NT2/D1 (cell line): ENCODE results near the gene TEX19.

Experiments used
- DNase-seq: peaks from one replicate; pipeline ENCODE4 v3.0.0-alpha.2; 2011; ENCODE audit warnings: low read depth, low spot score
- H3K27me3 ChIP-seq: 2 replicates; pipeline ENCODE4 v1.6.0; 2011; ENCODE audit warnings: mild to moderate bottlenecking; ENCODE audit not compliant: insufficient read length, insufficient read depth
- H3K36me3 ChIP-seq: 2 replicates; pipeline ENCODE4 v1.6.1; 2011; ENCODE audit warnings: mild to moderate bottlenecking, low read length, mixed read lengths; ENCODE audit not compliant: insufficient read depth, insufficient read length
- H3K4me1 ChIP-seq: 2 replicates; pipeline ENCODE4 v1.5.1; 2011; ENCODE audit not compliant: insufficient read depth, insufficient read length
- H3K4me3 ChIP-seq: 2 replicates; pipeline ENCODE4 v1.5.1; 2011; ENCODE audit warnings: low read depth; ENCODE audit not compliant: insufficient read length
- H3K9ac ChIP-seq: 2 replicates; pipeline ENCODE4 v1.6.0; 2011; ENCODE audit warnings: low read depth; ENCODE audit not compliant: insufficient read length
- H3K9me3 ChIP-seq: 2 replicates; pipeline ENCODE4 v1.5.1; 2011; ENCODE audit warnings: mild to moderate bottlenecking, low read length; ENCODE audit not compliant: insufficient read depth
- SUZ12 ChIP-seq: IDR thresholded peaks from 2 replicates; pipeline ENCODE4 v1.6.1; 2011; ENCODE audit not compliant: insufficient read length, insufficient read depth; ENCODE audit errors: extremely low read depth
- YY1 ChIP-seq: IDR thresholded peaks from 2 replicates; pipeline ENCODE4 v1.6.1; 2011; ENCODE audit not compliant: insufficient read length, insufficient read depth
- ZNF274 ChIP-seq: IDR thresholded peaks from 2 replicates; pipeline ENCODE4 v1.6.1; 2011; ENCODE audit warnings: mild to moderate bottlenecking, low read depth, low read length

TEX19 gene

DNA sequence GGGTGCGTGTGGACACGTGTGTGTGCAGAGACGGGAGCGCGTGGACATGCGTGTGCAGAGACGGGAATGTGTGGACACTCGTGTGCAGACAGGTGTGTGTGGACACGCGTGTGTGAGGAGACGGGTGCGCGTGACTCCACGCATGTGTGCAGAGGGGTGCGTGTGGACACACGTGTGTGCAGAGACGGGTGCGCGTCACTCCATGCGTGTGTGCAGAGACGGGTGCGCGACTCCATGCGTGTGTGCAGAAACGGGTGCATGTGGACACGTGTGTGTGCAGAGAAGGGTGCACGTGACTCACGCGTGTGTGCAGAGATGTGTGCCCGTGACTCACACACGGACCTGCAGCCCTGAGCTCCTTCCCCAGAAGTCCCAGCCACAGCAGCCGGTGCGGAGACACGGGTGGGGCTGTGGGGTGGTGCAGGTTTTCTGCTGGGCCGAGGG, 39.4 kb upstream of the TEX19 start:
- no peak for TF ChIP-seq YY1
- no peak for TF ChIP-seq SUZ12
- TF ChIP-seq ZNF274 = no peak
- no peak for DNase-seq
- H3K27me3 ChIP-seq = peaks cover 11% of the 10 kb centered on the region
- H3K4me3 ChIP-seq = no peak overlapping the region
- H3K9ac ChIP-seq = no peak overlapping the region
- H3K9me3 ChIP-seq = peaks cover 8% of the 10 kb centered on the region
- no peaks in the 10 kb centered on the region for H3K36me3 ChIP-seq
- H3K4me1 ChIP-seq = peaks cover 41% of the 10 kb centered on the region

DNA sequence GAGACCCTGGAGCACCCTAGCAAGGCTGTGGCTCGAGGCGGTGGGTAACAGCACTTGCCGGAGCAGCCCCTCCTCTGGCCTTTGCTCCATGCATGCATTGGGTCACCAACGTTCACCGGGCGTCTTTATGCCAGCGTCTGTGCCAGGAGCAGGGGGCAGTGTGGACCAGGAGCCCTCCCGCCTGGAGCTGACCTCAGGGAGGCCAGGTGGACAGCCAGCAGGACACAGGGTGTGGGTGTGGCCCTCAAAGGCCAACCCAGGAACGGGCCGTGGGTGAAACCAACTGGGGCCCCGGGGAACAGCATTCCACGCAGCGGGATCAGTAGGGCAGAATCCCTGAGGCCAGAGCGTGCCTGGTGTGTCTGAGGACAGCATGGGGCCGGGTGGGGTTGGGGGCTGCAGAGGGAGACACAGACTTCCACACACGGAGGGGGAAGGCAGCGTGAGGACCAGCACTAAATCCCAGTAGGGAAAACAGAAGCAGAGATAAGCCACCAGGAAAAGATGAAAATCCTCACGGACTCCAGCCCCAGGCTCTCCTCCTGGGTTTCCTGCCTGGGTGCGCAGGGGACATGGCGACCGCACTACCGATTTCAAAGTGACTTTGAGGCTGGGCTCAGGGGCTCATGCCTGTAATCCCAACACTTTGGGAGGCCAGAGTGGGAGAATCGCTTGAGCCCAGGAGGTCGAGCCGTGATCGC, 38.8 kb upstream of the TEX19 start:
- peaks cover 40% of the 10 kb centered on the region for H3K4me1 ChIP-seq
- DNase-seq = no peak
- TF ChIP-seq SUZ12 = no peak
- no peak for TF ChIP-seq ZNF274
- TF ChIP-seq YY1 = no peak
- peaks cover 11% of the 10 kb centered on the region for H3K27me3 ChIP-seq
- H3K9ac ChIP-seq = no peak overlapping the region
- peaks cover 8% of the 10 kb centered on the region for H3K9me3 ChIP-seq
- H3K4me3 ChIP-seq = no peak overlapping the region
- no peaks in the 10 kb centered on the region for H3K36me3 ChIP-seq

DNA sequence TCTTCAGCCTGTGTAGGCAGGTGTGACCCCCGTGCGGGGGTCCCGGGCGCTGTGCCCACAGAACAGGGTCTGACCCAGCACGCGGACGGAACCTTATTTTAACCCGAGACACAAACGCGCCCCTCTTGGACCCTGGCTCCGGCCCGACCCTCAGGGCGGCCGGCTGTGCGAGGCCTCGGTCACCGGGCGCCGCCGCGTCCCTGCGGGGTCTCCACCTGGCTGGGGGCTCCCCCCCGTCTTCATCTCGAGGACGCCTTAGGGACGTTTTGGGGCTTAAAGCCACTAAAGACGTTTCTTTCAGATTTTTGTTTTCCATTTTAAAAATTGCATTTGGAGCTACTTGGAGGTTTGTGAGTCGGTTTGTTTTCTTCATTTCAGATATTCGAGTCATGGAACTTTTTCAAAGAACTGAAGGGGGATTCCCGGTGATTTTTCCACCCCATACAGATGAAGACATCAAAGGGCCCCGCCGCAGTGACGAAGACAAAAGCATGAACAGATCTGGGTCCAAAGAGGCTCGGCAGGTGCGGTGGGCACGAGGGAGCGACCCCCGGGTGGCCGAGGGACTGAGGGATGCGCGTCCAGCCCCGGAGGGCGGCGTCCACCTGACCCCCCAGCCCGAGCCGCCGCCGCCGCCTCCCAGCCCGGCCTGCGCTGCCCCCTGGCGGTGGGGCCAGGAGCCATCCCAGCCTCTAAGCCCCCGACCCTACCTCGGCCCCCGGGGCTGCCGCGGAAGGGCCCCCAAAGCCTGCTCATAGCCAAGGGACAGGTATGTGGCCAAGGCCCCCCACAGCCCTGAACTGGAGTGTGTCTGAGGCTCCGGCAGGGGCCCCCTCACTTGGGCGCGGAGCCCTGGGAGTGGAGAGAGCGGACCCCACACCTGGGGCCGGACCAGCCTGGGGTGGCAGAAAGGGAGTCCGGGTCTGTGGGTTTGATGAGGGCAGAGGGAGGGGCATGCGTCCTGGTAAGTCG, 37.8 kb upstream of the TEX19 start:
- peaks cover 11% of the 10 kb centered on the region for H3K27me3 ChIP-seq
- TF ChIP-seq ZNF274 = no peak
- no peak for TF ChIP-seq SUZ12
- no peak for TF ChIP-seq YY1
- H3K4me3 ChIP-seq = no peak overlapping the region
- peaks cover 8% of the 10 kb centered on the region for H3K9me3 ChIP-seq
- no peak for DNase-seq
- no peaks in the 10 kb centered on the region for H3K36me3 ChIP-seq
- H3K4me1 ChIP-seq = peaks cover 41% of the 10 kb centered on the region
- peak overlapping the region; percentile 27 for H3K9ac ChIP-seq

DNA sequence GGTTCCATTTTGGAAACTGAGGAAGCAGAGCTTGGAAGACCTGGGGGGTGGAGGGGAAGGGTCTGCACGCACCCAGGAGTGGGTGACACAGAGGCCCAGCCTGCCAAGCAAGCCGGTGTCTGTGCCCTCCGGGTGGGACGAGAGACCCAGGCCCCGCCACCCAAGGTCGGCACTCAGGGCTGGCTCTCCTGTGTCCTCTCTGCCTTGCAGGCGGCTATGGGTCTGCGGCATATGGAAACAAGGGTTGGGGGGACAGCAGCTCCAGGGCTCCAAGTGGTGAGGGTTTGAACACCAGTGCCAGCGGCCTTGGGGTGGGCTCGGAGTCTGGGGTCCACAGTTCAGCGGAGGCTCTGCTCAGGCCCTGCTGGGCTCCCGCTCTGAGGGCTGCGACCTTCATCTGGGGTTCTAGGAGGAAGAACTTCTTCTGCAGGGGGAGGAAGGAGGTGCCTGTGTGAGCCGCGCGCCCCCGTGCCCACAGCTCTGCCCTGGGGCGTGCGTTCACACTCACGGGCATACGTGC, 37.0 kb upstream of the TEX19 start:
- H3K9me3 ChIP-seq = peaks cover 8% of the 10 kb centered on the region

DNA sequence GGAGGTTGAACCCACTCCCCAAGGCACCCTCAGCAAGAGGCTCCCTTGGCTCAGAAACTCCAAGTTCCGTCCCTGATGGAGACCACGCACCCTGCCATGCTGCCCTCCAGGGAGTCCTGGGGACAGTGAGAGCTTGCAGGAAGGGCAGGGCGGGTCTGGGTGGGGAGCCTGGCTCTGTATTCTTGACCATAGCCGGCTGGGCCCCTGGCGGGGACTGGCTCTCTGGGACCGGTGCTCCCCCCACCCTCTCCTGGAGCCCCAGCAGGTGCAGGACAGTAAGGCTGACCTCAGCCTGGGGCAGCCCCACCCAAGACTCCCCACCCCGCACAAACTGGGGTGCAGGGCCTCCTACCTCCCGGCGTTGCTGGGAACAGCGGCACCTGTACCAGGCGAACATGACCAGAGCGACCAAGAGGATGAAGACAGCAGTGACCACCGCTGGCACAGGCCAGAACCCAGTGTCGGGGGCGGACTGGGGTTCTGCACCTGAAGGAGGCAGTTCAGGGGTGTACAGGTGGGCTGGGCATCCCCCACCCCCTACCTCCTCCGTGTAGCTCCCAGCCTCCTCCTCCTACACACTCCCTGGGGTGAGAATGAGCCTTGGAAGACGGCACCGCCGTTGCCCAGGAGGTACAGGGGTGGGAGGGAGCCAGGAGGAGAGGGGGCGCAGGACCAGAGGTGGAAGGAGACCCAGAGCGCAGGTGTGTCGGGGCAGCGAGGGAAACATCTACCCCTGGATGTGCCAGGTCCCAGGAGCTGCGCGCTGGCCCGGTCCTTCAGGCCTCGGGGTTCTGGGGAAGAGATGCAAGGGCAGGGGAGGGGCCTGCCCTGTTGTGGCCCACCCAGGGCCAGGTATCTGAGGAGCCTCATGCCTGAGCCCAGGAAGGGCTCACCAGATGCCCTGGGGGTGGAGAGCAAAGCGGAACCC, 36.3 kb upstream of the TEX19 start:
- no peak for TF ChIP-seq YY1
- TF ChIP-seq SUZ12 = no peak
- no peak for TF ChIP-seq ZNF274
- H3K9me3 ChIP-seq = peaks cover 8% of the 10 kb centered on the region

More for the DNA sequence above, 37.0 kb upstream of the TEX19 start:
- H3K4me3 ChIP-seq = no peak overlapping the region
- H3K9ac ChIP-seq = peak overlapping the region; percentile 27
- no peaks in the 10 kb centered on the region for H3K36me3 ChIP-seq
- no peak for DNase-seq
- H3K27me3 ChIP-seq = peaks cover 11% of the 10 kb centered on the region
- peaks cover 39% of the 10 kb centered on the region for H3K4me1 ChIP-seq
- TF ChIP-seq ZNF274 (no peak), SUZ12 (no peak), YY1 (no peak)

DNA sequence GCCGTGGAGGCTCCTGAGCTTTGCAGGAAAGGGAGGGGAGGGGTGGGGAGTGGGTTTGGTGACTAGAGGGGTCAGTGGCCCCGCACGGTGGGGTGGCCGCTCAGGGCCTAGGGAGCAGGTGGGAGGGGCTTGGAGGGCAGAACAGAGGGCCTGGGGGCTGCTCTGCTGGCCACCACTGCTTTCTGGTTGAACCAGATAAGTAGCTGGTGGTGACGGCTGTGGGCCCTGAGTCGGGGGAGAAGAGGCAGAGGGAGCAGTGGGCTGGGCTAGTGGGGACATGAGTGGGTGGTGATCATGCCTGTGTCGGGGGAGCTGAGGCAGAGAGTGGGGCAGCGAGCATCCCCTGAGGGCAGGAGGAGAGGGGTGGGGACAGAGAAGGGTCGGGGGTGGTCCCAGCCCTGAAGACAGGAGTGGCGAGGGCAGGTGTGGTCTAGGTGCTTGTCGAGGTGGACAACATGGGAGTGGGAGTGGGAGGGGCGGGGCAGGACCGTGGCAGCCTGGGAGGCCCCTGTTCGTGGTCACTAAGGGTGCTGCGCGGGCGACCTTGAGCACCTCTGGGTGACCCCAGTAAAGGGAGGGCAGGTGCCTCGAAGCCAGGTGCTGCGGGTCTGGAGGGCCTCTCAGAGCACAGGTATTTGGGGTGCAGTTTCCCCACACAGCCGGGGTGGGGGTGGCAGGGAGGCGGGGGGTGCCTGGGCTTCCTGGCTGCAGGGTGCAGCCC, 35.4 kb upstream of the TEX19 start:
- TF ChIP-seq YY1 (no peak), SUZ12 (no peak), ZNF274 (no peak)
- no peak overlapping the region for H3K4me3 ChIP-seq
- DNase-seq = no peak
- H3K9me3 ChIP-seq = peaks cover 7% of the 10 kb centered on the region
- no peak overlapping the region for H3K9ac ChIP-seq
- peaks cover 11% of the 10 kb centered on the region for H3K27me3 ChIP-seq
- peaks cover 42% of the 10 kb centered on the region for H3K4me1 ChIP-seq
- H3K36me3 ChIP-seq = no peaks in the 10 kb centered on the region

More for the DNA sequence above, 36.3 kb upstream of the TEX19 start:
- H3K9ac ChIP-seq = peak overlapping the region; percentile 58
- H3K4me1 ChIP-seq = peaks cover 41% of the 10 kb centered on the region
- H3K27me3 ChIP-seq = peaks cover 11% of the 10 kb centered on the region
- H3K36me3 ChIP-seq = no peaks in the 10 kb centered on the region
- no peak for DNase-seq
- no peak overlapping the region for H3K4me3 ChIP-seq
